GM18508 (cell line): ENCODE data around the gene ADO.

Source experiments
- ATAC-seq: cut with Tn5 transposase; IDR thresholded peaks from one replicate; pipeline ENCODE4 v1.9.1; 2021; ENCODE audit warnings: moderate number of reproducible peaks; ENCODE audit not compliant: insufficient read depth, unreplicated experiment

ADO gene

GRCh38 chr10:62856021-62856420, 51.5 kb downstream of the ADO start:
- ATAC-seq: no peak
